Uterus (tissue), 2 donors: ENCODE measurements around the gene PHYH.

Experiments used
- CTCF ChIP-seq, 4 experiments: fragments of 200-600 bp in 2 of 4; fragments of 450-650 bp in 2 of 4; sonication (generic) in 2 of 4; IDR thresholded peaks; one replicate each; pipeline ENCODE4 v1.5.1; 2016 to 2019; ENCODE audit warnings: antibody characterized with exemption in 4 of 4, mild to moderate bottlenecking in 2 of 4, moderate library complexity in 1 of 4
- POLR2A ChIP-seq, 2 donors: fragments of 450-650 bp; IDR thresholded peaks; one replicate each; pipeline ENCODE4 v1.6.1; 2016; ENCODE audit warnings: antibody characterized with exemption in 2 of 2, mild to moderate bottlenecking in 1 of 2, moderate library complexity in 1 of 2

- TF ChIP-seq POLR2A (IDR thresholded peaks at IDR 0.05) (no peak), CTCF (IDR thresholded peaks at IDR 0.05) (no peak)
Measured at GRCh38 chr10:13337128-13337826, 37.4 kb upstream of the PHYH start.
